GM12878 (cell line): Measurements from ENCODE around the gene DCDC2. TPM values are rescaled to one million over a fixed set of nuclear protein-coding genes. Genes with fewer than 3 reads are reported as not detected.

Source experiments
- ATAC-seq: fragments of 200-7000 bp; cut with Tn5 transposase; 3 replicates; pipeline ENCODE4 v1.9.1; 2020; ENCODE audit warnings: mild to moderate bottlenecking, moderate library complexity
- BruUV-seq: library from RNA; stranded (reverse); fragments of 400-500 nt; replicated peaks from 2 replicates; lab custom pipeline; 2021; lab: Mats Ljungman, UMichigan
- CTCF ChIA-PET: fragments of 300-600 bp; sonication (Branson Sonifier 250); formaldehyde crosslinking; extraction: SDS; loops from one replicate; lab custom pipeline; 2021; ENCODE audit warnings: inconsistent platforms; lab: Yijun Ruan, JAX
- POLR2A ChIA-PET: fragments of 350-600 bp; formaldehyde crosslinking; extraction: SDS; loops from one replicate; lab custom pipeline; 2021; ENCODE audit warnings: inconsistent platforms; lab: Charles Lee
- RAD21 ChIA-PET: fragments of 300-600 bp; sonication (Branson Sonifier 250); formaldehyde crosslinking; loops from one replicate; lab custom pipeline; 2023; ENCODE audit warnings: antibody characterized with exemption; ENCODE audit not compliant: unreplicated experiment; lab: Charles Lee
- SMC1A ChIA-PET: fragments of 300-600 bp; sonication (Branson Sonifier 250); formaldehyde crosslinking; loops from one replicate; lab custom pipeline; 2023; ENCODE audit not compliant: unreplicated experiment, uncharacterized antibody; lab: Charles Lee
- DNase-seq: peaks from one replicate; pipeline ENCODE4 v3.0.0-alpha.2; 2011; ENCODE audit warnings: low read depth, low spot score
- FAIRE-seq: peaks from 3 replicates; lab custom pipeline; 2011; peaks lifted over from hg19 to GRCh38; lab: Jason Lieb, UNC
- H2AFZ ChIP-seq: 2 replicates; pipeline ENCODE4 v1.6.0; 2011; ENCODE audit warnings: low read depth, low read length, control low read depth; ENCODE audit not compliant: control insufficient read depth
- H3K27ac ChIP-seq: 2 replicates; pipeline ENCODE4 v1.5.1; 2011; ENCODE audit warnings: control low read depth; ENCODE audit not compliant: control insufficient read depth, insufficient read depth
- H3K27me3 ChIP-seq, 2 experiments: replicated peaks in 1 of 2; 2 replicates each; pipeline versions ENCODE4 v1.6.0 to v1.6.1; 2011; ENCODE audit warnings: low read length in 1 of 2; ENCODE audit not compliant: control insufficient read depth in 2 of 2, insufficient read depth in 2 of 2
- H3K36me3 ChIP-seq, 2 experiments: 2 replicates each; pipeline ENCODE4 v1.5.1; 2011; ENCODE audit warnings: low read length in 1 of 2; ENCODE audit not compliant: control insufficient read depth in 2 of 2, insufficient read depth in 2 of 2
- H3K4me1 ChIP-seq: 2 replicates; pipeline ENCODE4 v1.6.1; 2011; ENCODE audit warnings: mild to moderate bottlenecking, low read length, moderate library complexity, mixed read lengths; ENCODE audit not compliant: control insufficient read depth, insufficient read depth
- H3K4me2 ChIP-seq: 2 replicates; pipeline ENCODE4 v1.6.0; 2011; ENCODE audit warnings: control low read depth; ENCODE audit not compliant: control insufficient read depth, insufficient read depth
- H3K4me3 ChIP-seq: fragments of 200-600 bp; sonication (generic); 2 replicates; pipeline ENCODE4 v1.5.1; 2016
- H3K79me2 ChIP-seq: 2 replicates; pipeline ENCODE4 v1.6.0; 2011; ENCODE audit warnings: low read length; ENCODE audit not compliant: control insufficient read depth, insufficient read depth
- H3K9ac ChIP-seq: 2 replicates; pipeline ENCODE4 v1.8.0; 2011; ENCODE audit warnings: low read length, control low read depth, mixed read lengths; ENCODE audit not compliant: control insufficient read depth, insufficient read depth
- H3K9me3 ChIP-seq: replicated peaks from 3 replicates; pipeline ENCODE4 v1.5.1; 2011; ENCODE audit warnings: mild to moderate bottlenecking, low read length; ENCODE audit not compliant: control insufficient read depth, insufficient read depth
- H4K20me1 ChIP-seq: 2 replicates; pipeline ENCODE4 v1.6.0; 2011; ENCODE audit not compliant: control insufficient read depth, insufficient read depth
- RAD21 ChIP-seq: IDR thresholded peaks from 2 replicates; pipeline ENCODE4 v1.6.1; 2011; ENCODE audit warnings: mild to moderate bottlenecking, low read depth, low read length, moderate library complexity; ENCODE audit not compliant: insufficient read depth
- SMC3 ChIP-seq: IDR thresholded peaks from 2 replicates; pipeline ENCODE4 v1.6.1; 2011; ENCODE audit warnings: low read length, improper control_type of control experiment, borderline replicate concordance
- TCF7 ChIP-seq: IDR thresholded peaks from 2 replicates; pipeline ENCODE4 v1.6.1; 2014; ENCODE audit warnings: antibody characterized with exemption, borderline replicate concordance
- ZNF384 ChIP-seq: IDR thresholded peaks from 2 replicates; pipeline ENCODE4 v1.6.1; 2012; ENCODE audit warnings: low read depth, mild to moderate bottlenecking, low read length, improper control_type of control experiment, borderline replicate concordance
- WGBS: methylation state at CpG from one replicate; pipeline ENCODE4 v1.1.6; 2016; ENCODE audit warnings: low lambda C conversion rate; ENCODE audit not compliant: insufficient replicate concordance, insufficient coverage; ENCODE audit errors: missing lambda C conversion rate; 5-methylcytosine and 5-hydroxymethylcytosine counted together
- in situ Hi-C: fragments of 300-500 bp; cut with MboI; formaldehyde crosslinking; loops from 9 replicates; pipeline ENCODE4 v1.14.3; 2018; ENCODE audit warnings: mixed read lengths
- intact Hi-C: fragments of 100-400 bp; cut with micrococcal nuclease; formaldehyde crosslinking; loops from one replicate; pipeline ENCODE4 v1.14.2; 2022; ENCODE audit not compliant: unreplicated experiment
- polyA plus RNA-seq, 11 experiments: library from polyadenylated mRNA; depleted of rRNA in 4 of 11; unstranded in 6 of 11; stranded (reverse) in 5 of 11; fragments of >200 nt; fragmentation: Nextera tagmentation in 4 of 11; fragmentation: Illumina TruSeq in 1 of 11; extraction: Ambion mirVana in 4 of 11; extraction: Trizol in 1 of 11; gene quantifications; 1 replicate in 1 of 11; 2 replicates in 10 of 11; pipeline versions ENCODE4 v1.2.1 to v1.2.3, GENCODE V29; 2011 to 2016; ENCODE audit warnings: inconsistent platforms in 2 of 11, missing spikeins in 2 of 11, low read depth in 1 of 11
- total RNA-seq, 4 experiments: library from RNA; depleted of rRNA in 3 of 4; stranded (reverse); fragments of >200 nt in 3 of 4; fragmentation: Illumina TruSeq in 1 of 4; extraction: Trizol in 1 of 4; gene quantifications; 2 replicates each; pipeline versions ENCODE4 v1.2.1 to v1.2.3, GENCODE V29; 2013 to 2021
- TF ChIP-seq, protein P1 (sequence below), 3 experiments: IDR thresholded peaks in 2 of 3; conservative IDR thresholded peaks in 1 of 3; 2 replicates each; pipeline ENCODE4 v1.5.1; 2011; ENCODE audit warnings: low read depth in 3 of 3, low read length in 3 of 3, mild to moderate bottlenecking in 3 of 3, control low read depth in 2 of 3, moderate library complexity in 2 of 3, inconsistent platforms in 1 of 3, mixed read lengths in 1 of 3; ENCODE audit not compliant: control insufficient read depth in 2 of 3, insufficient read depth in 1 of 3; ENCODE audit errors: extremely low read depth in 1 of 3
- TF ChIP-seq, protein P2 (sequence below): fragments of 450-650 bp; IDR thresholded peaks from 2 replicates; pipeline ENCODE4 v1.6.1; 2016; ENCODE audit warnings: mild to moderate bottlenecking

The DCDC2 gene
- total and polyA plus RNA-seq, 10 of the 15 experiments (the other 5 are each of a cell fraction or from before 2014, with no cell fraction given), result under 0.01 to 0.03 TPM; not detected in 8

DNA sequence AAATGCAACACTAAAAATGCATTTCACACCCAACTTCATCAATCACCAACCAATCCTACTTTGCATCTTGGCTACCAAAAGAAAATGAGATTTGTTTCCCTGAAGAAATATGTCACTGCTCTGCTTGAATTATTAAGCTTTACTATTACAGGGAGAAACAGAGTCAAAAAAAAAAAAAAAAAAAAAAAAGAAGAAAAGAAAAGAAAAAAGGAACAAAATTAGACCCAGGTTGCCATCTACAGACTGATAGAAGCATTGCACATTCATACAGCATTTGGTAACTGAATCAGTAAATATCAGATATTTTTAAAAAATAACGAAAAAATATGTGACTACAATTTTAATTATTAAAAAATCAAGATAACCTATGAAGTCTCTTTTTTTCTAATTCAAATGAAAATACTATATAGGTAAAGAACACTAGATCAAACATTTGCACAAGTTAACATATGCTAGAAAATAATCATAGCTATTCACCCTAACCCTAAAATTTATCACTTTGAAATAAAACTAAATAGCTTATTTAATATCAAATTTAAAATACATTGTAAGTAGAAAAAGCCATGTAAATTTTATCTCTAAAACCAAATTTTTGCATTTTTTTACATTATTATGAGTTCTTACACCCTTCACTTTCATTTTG is 83.3 kb downstream of the DCDC2 start:
- no peak for ATAC-seq
- BruUV-seq, result no TSS peak
- POLR2A ChIA-PET, result no interaction called here
- H2AFZ ChIP-seq, result no peak overlapping the region
- no peak for DNase-seq
- H3K79me2 ChIP-seq, result no peaks in the 10 kb centered on the region
- SMC1A ChIA-PET, result interaction anchor here (1.0 to 1.8 kb wide), 6 partner anchors 12 to 210 kb away, joined by 3 to 6 read pairs (median 4); no protein-coding TSS in a partner anchor
- H3K27ac ChIP-seq, result no peak overlapping the region
- intact Hi-C loops, result loop anchor here (1.0 to 5.0 kb wide), 2 partner anchors 67 to 210 kb away; no protein-coding TSS in a partner anchor
- in situ Hi-C loops, result loop anchor here (5.0 kb wide), 1 partner anchor 212 kb away; no protein-coding TSS in a partner anchor
- RAD21 ChIA-PET, result interaction anchor here (1.1 kb wide), 1 partner anchor 209 kb away, joined by 4 read pairs; no protein-coding TSS in a partner anchor
- H4K20me1 ChIP-seq, result no peaks in the 10 kb centered on the region
- H3K4me1 ChIP-seq, result no peaks in the 10 kb centered on the region
- no peak overlapping the region for H3K9ac ChIP-seq
- CTCF ChIA-PET, result interaction anchor here (0.6 to 3.1 kb wide), 11 partner anchors 9 to 470 kb away, joined by 3 to 17 read pairs (median 4); no protein-coding TSS in a partner anchor
- no peak overlapping the region for H3K4me2 ChIP-seq
- FAIRE-seq, result peak; percentile 65
- H3K4me3 ChIP-seq, result no peak overlapping the region
- H3K36me3 ChIP-seq, result no peaks in the 10 kb centered on the region
- H3K27me3 ChIP-seq, result no peaks in the 10 kb centered on the region
- TF ChIP-seq RAD21 (peak; percentile 63), ZNF384 (peak; percentile 77), SMC3 (peak; percentile 46; the same call in 1 of the 2 replicates), TCF7 (no peak)
- TF ChIP-seq, protein P1, sequence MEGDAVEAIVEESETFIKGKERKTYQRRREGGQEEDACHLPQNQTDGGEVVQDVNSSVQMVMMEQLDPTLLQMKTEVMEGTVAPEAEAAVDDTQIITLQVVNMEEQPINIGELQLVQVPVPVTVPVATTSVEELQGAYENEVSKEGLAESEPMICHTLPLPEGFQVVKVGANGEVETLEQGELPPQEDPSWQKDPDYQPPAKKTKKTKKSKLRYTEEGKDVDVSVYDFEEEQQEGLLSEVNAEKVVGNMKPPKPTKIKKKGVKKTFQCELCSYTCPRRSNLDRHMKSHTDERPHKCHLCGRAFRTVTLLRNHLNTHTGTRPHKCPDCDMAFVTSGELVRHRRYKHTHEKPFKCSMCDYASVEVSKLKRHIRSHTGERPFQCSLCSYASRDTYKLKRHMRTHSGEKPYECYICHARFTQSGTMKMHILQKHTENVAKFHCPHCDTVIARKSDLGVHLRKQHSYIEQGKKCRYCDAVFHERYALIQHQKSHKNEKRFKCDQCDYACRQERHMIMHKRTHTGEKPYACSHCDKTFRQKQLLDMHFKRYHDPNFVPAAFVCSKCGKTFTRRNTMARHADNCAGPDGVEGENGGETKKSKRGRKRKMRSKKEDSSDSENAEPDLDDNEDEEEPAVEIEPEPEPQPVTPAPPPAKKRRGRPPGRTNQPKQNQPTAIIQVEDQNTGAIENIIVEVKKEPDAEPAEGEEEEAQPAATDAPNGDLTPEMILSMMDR (IDR thresholded peaks at IDR 0.05 in 2 of 3, conservative IDR thresholded peaks at IDR 0.05 in 1 of 3; ENCODE audit: control insufficient read depth in 2 of 3, extremely low read depth in 1 of 3, insufficient read depth in 1 of 3, low read depth in 3 of 3, low read length in 3 of 3), result peak; percentile 47 to 53 (median 49); a peak in 5 of 6 replicates
- TF ChIP-seq, protein P2, sequence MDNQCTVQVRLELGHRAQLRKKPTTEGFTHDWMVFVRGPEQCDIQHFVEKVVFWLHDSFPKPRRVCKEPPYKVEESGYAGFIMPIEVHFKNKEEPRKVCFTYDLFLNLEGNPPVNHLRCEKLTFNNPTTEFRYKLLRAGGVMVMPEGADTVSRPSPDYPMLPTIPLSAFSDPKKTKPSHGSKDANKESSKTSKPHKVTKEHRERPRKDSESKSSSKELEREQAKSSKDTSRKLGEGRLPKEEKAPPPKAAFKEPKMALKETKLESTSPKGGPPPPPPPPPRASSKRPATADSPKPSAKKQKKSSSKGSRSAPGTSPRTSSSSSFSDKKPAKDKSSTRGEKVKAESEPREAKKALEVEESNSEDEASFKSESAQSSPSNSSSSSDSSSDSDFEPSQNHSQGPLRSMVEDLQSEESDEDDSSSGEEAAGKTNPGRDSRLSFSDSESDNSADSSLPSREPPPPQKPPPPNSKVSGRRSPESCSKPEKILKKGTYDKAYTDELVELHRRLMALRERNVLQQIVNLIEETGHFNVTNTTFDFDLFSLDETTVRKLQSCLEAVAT, result no peak
- no peaks in the 10 kb centered on the region for H3K9me3 ChIP-seq
- 0% methylated on average over 1 of the region's 1 CpG for WGBS
